Spleen (tissue), 11 donors: Measurements from ENCODE around the gene LGMN. TPM values are rescaled to one million over a fixed set of nuclear protein-coding genes. Genes with fewer than 3 reads are reported as not detected.

Experiments used
- DNase-seq: peaks from one replicate; pipeline ENCODE4 v3.0.0-alpha.2; 2020
- H3K27ac ChIP-seq, 8 donors: fragments of 200-600 bp; sonication (generic) in 7 of 8; 1 replicate in 4 of 8; 2 replicates in 4 of 8; pipeline versions ENCODE4 v1.5.0 to v1.8.0; 2016 to 2021; ENCODE audit warnings: inconsistent platforms in 4 of 8, mild to moderate bottlenecking in 4 of 8, moderate library complexity in 1 of 8
- H3K27me3 ChIP-seq, 7 donors: fragments of 200-600 bp; sonication (generic) in 6 of 7; replicated peaks in 1 of 7; 1 replicate in 4 of 7; 2 replicates in 3 of 7; pipeline versions ENCODE4 v1.5.0 to v1.8.0; 2016 to 2021; ENCODE audit warnings: inconsistent platforms in 3 of 7, mild to moderate bottlenecking in 1 of 7
- H3K36me3 ChIP-seq, 6 donors: fragments of 200-600 bp; sonication (generic) in 5 of 6; 1 replicate in 4 of 6; 2 replicates in 2 of 6; pipeline versions ENCODE4 v1.5.0 to v1.8.0; 2016 to 2021; ENCODE audit warnings: inconsistent platforms in 2 of 6
- H3K4me1 ChIP-seq, 6 donors: fragments of 200-600 bp; sonication (generic) in 5 of 6; 1 replicate in 3 of 6; 2 replicates in 3 of 6; pipeline versions ENCODE4 v1.5.0 to v1.8.0; 2016 to 2021; ENCODE audit warnings: inconsistent platforms in 3 of 6
- H3K4me3 ChIP-seq, 8 donors: fragments of 200-600 bp; sonication (generic) in 7 of 8; 1 replicate in 4 of 8; 2 replicates in 4 of 8; pipeline versions ENCODE4 v1.5.0 to v1.8.0; 2016 to 2021; ENCODE audit warnings: inconsistent platforms in 4 of 8, mild to moderate bottlenecking in 4 of 8, moderate library complexity in 2 of 8
- H3K9me3 ChIP-seq, 8 donors: fragments of 200-600 bp; sonication (generic) in 7 of 8; 1 replicate in 4 of 8; 2 replicates in 4 of 8; pipeline versions ENCODE4 v1.5.0 to v1.8.0; 2016 to 2021; ENCODE audit warnings: inconsistent platforms in 4 of 8
- CTCF ChIP-seq, 11 experiments: fragments of 200-600 bp in 7 of 11; fragments of 450-650 bp in 4 of 11; sonication (generic) in 4 of 11; IDR thresholded peaks in 8 of 11; conservative IDR thresholded peaks in 3 of 11; 1 replicate in 7 of 11; 2 replicates in 4 of 11; pipeline versions ENCODE4 v1.4.0 to v1.8.0; 2016 to 2021; ENCODE audit warnings: antibody characterized with exemption in 11 of 11, inconsistent platforms in 4 of 11, mild to moderate bottlenecking in 1 of 11
- POLR2A ChIP-seq, 3 donors: fragments of 450-650 bp; IDR thresholded peaks; one replicate each; pipeline ENCODE4 v1.5.1; 2017; ENCODE audit warnings: antibody characterized with exemption in 3 of 3, mild to moderate bottlenecking in 1 of 3
- POLR2AphosphoS5 ChIP-seq, 3 donors: sonication (generic); formaldehyde crosslinking; IDR thresholded peaks; one replicate each; pipeline ENCODE4 v1.5.1; 2017; ENCODE audit warnings: antibody characterized with exemption in 3 of 3
- WGBS, 5 donors: extraction: QIAGEN DNeasy Blood & Tissue Kit in 3 of 5; methylation state at CpG; one replicate each; pipeline versions ENCODE4 v1.1.5 to v1.1.7; 2013 to 2018; 5-methylcytosine and 5-hydroxymethylcytosine counted together
- intact Hi-C: fragments of 100-400 bp; cut with DNase I; formaldehyde crosslinking; loops from one replicate; pipeline ENCODE4 v1.15.0; 2023; ENCODE audit warnings: low total_unique reads
- polyA plus RNA-seq, 3 donors: library from polyadenylated mRNA; stranded (reverse); fragments of 200-250 nt; gene quantifications; one replicate each; pipeline ENCODE4 v1.2.1, GENCODE V29; 2013
- total RNA-seq, 7 donors: library from RNA; depleted of rRNA in 3 of 7; stranded (reverse); fragments of >200 nt in 3 of 7; fragmentation: NEBNext Ultra II Directional in 4 of 7; extraction: Animal tissue kit (Norgen Biotek cat#: 25700) in 4 of 7; gene quantifications; one replicate each; pipeline versions ENCODE4 v1.1.0 to v1.2.1, GENCODE V29; 2016 to 2021
- donor health status: healthy with polysubstance abuse.
- donor health status: DM: no; HTN: no; CAD: no; lungs with moderate emphysema.
- donor health status: DM: no; HTN: no; CAD: no.
- donor health status: Bipolar disorder and iron deficiency.
- donor health status: healthy.
- donor health status: DM: no; HTN: no; CAD: no.
- donor health status: DM: yes; HTN: yes; CAD: no.

The LGMN gene
- total and polyA plus RNA-seq, 10 donors: 56.6 to 270 (median 196) TPM

GRCh38 chr14:92670643-92671366, 77.6 kb downstream of the LGMN start:
- intact Hi-C loops: no loop called here
- WGBS, 5 donors: 65 to 85% (median 82%) methylated on average over 9 of the region's 9 CpGs
- no peak for DNase-seq
- no peak overlapping the region for H3K4me3 ChIP-seq
- H3K9me3 ChIP-seq: no peaks in the 10 kb centered on the region
- peaks cover 0 to 100% (median 15%) of the 10 kb centered on the region in 6 donors for H3K36me3 ChIP-seq
- H3K27me3 ChIP-seq: no peaks in the 10 kb centered on the region
- peak overlapping the region in 5 of 8 donors; percentile 43 to 76 (median 61) for H3K27ac ChIP-seq
- TF ChIP-seq POLR2AphosphoS5 (IDR thresholded peaks at IDR 0.05): peak in 1 of 3 donors; percentile 13
- no peak for TF ChIP-seq CTCF (IDR thresholded peaks at IDR 0.05 in 8 of 11, conservative IDR thresholded peaks at IDR 0.05 in 3 of 11)
- peaks cover 8 to 97% (median 62%) of the 10 kb centered on the region in 6 donors for H3K4me1 ChIP-seq

DNA sequence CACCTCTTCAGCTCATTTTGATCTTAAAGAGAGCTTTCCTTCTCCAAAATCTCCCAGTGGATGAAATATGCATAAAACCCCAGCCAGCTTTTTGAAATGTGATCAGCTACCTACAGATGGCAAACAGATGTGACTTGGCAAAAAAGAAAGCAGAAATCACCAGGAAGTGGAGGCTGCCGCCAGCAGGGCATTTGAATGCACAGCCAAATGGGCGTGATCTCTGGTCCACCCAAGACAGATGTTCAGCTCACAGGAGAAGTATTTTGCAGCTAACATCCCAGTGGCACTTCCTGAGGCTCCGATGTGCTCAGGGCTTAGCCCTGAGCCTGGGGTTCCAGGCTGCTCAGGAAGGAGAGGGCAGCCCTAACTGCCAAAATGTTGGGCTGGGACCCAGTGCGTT, 78.3 kb downstream of the LGMN start:
- H3K9me3 ChIP-seq: no peaks in the 10 kb centered on the region
- H3K27me3 ChIP-seq: no peaks in the 10 kb centered on the region
- H3K36me3 ChIP-seq: peaks cover 0 to 95% (median 15%) of the 10 kb centered on the region in 6 donors
- WGBS, 5 donors: 21 to 44% (median 29%) methylated on average over 3 to 4 of the region's 4 CpGs
- DNase-seq: no peak
- peaks cover 4 to 97% (median 61%) of the 10 kb centered on the region in 6 donors for H3K4me1 ChIP-seq
- H3K4me3 ChIP-seq: no peak overlapping the region
- TF ChIP-seq POLR2AphosphoS5 (IDR thresholded peaks at IDR 0.05) (peak in 1 of 3 donors; percentile 5), CTCF (IDR thresholded peaks at IDR 0.05 in 8 of 11, conservative IDR thresholded peaks at IDR 0.05 in 3 of 11) (peak in 5 of 11 experiments; percentile 10 to 37 (median 31)), POLR2A (IDR thresholded peaks at IDR 0.05) (no peak)
- intact Hi-C loops: no loop called here
- H3K27ac ChIP-seq: peak overlapping the region in 5 of 8 donors; percentile 43 to 76 (median 61)

DNA sequence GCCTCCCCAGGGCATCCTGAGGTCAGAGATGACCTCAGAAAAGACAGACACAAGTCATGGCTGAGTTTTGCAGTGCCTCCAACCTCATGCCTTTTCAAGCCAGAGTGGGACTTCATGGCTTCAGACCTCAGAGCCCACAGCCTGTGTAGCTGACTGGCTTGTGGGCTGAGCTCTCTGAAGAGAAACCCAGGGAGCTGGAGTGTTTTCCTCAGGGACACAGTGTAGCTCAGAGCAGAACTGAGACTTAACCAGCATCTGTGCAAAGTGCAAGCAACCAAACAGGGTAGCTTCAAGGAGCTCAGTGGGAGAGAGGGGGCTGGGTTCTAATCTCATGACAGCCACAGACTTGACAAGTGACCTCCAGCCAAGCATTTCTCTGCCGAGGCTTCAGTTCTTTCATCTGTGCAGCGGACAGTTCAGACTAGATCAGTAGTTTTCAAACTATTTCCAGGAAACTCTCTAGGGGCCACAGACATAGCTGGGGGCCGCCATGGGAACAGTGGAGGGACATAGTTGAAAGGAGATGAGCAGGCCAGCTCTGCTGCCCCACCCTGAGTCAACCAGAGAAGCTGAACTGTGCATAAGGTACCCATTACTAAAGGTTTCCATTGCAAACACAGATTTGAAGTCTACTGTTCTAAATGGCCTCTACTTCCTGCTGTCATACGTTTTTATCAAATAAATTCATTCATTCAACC, 80.0 kb downstream of the LGMN start:
- no peak for TF ChIP-seq POLR2A (IDR thresholded peaks at IDR 0.05)
- TF ChIP-seq POLR2AphosphoS5 (IDR thresholded peaks at IDR 0.05): peak in 1 of 3 donors; percentile 24
- no peak for TF ChIP-seq CTCF (IDR thresholded peaks at IDR 0.05 in 8 of 11, conservative IDR thresholded peaks at IDR 0.05 in 3 of 11)
- Histone ChIP-seq H3K27ac (peak overlapping the region in 5 of 8 donors; percentile 17 to 76 (median 35)), H3K4me3 (no peak overlapping the region), H3K4me1 (peaks cover 10 to 97% (median 56%) of the 10 kb centered on the region in 6 donors), H3K27me3 (no peaks in the 10 kb centered on the region), H3K9me3 (no peaks in the 10 kb centered on the region), H3K36me3 (peaks cover 0 to 94% (median 14%) of the 10 kb centered on the region in 6 donors)
- DNase-seq: no peak
- 51 to 60% (median 54%) methylated on average over 4 of the region's 4 CpGs for WGBS, 5 donors
- intact Hi-C loops: no loop called here

DNA sequence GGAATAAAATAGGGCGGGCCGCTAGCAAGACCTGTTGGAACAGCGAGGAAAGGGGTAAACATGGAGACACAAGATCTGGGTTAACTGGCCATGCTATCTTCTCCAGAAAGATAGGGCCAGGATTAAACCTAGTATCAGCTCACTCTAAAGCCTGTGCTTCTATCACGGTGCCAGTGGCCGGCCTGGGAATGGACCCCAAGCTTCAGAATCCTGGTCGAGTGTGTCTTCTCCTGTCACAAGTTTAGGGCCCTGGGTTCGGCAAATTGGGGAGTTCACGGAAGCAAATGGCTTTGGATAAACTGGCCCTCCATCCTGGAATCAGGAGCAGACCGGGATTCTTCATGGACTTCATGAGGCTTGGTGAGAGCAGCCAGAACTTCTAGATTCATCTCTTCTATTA, 82.2 kb downstream of the LGMN start:
- Histone ChIP-seq H3K9me3 (no peaks in the 10 kb centered on the region), H3K4me1 (peaks cover 10 to 99% (median 63%) of the 10 kb centered on the region in 6 donors), H3K4me3 (peak overlapping the region in 1 of 8 donors; percentile 38), H3K27ac (peak overlapping the region in 7 of 8 donors; percentile 53 to 96 (median 80)), H3K27me3 (no peaks in the 10 kb centered on the region), H3K36me3 (peaks cover 0 to 94% (median 33%) of the 10 kb centered on the region in 6 donors)
- no peak for DNase-seq
- TF ChIP-seq POLR2A (IDR thresholded peaks at IDR 0.05) (no peak), CTCF (IDR thresholded peaks at IDR 0.05 in 8 of 11, conservative IDR thresholded peaks at IDR 0.05 in 3 of 11) (no peak), POLR2AphosphoS5 (IDR thresholded peaks at IDR 0.05) (no peak)
- WGBS, 5 donors: 84 to 92% (median 90%) methylated on average over 8 to 9 of the region's 9 CpGs
- intact Hi-C loops: no loop called here
